Activated CD4-positive, alpha-beta T cell treated with anti-CD3 and anti-CD28 coated beads for 48 hours (primary cell): Measurements from ENCODE around the gene ERG.

Experiments used
- DNase-seq: peaks from one replicate; pipeline ENCODE4 v3.0.0-alpha.2; 2020

The ERG gene

GRCh38 chr21:38430401-38430984, 67.8 kb downstream of the ERG start:
- DNase-seq = no peak

- DNase-seq = no peak
Measured at GRCh38 chr21:38429011-38429410, 69.3 kb downstream of the ERG start.

GRCh38 chr21:38428211-38428610, 70.1 kb downstream of the ERG start:
- no peak for DNase-seq

GRCh38 chr21:38424305-38425019, 73.8 kb downstream of the ERG start:
- DNase-seq = no peak

- DNase-seq = no peak
Measured at GRCh38 chr21:38422082-38422481, 76.2 kb downstream of the ERG start.

- no peak for DNase-seq
Measured at GRCh38 chr21:38420140-38420539, 78.1 kb downstream of the ERG start.

- no peak for DNase-seq
Measured at GRCh38 chr21:38417726-38418125, 80.6 kb downstream of the ERG start.

GRCh38 chr21:38416791-38417190, 81.5 kb downstream of the ERG start:
- DNase-seq = no peak

GRCh38 chr21:38413958-38414548, 84.2 kb downstream of the ERG start:
- no peak for DNase-seq

GRCh38 chr21:38410466-38410865, 87.8 kb downstream of the ERG start:
- no peak for DNase-seq

- no peak for DNase-seq
Measured at GRCh38 chr21:38409907-38410306, 88.4 kb downstream of the ERG start.

GRCh38 chr21:38404177-38404576, 94.1 kb downstream of the ERG start:
- no peak for DNase-seq

GRCh38 chr21:38402795-38403194, 95.5 kb downstream of the ERG start:
- DNase-seq = no peak

GRCh38 chr21:38402291-38402690, 96.0 kb downstream of the ERG start:
- DNase-seq = no peak

GRCh38 chr21:38401191-38401926, 96.9 kb downstream of the ERG start:
- no peak for DNase-seq

- no peak for DNase-seq
Measured at GRCh38 chr21:38400195-38400919, 97.9 kb downstream of the ERG start.

- no peak for DNase-seq
Measured at GRCh38 chr21:38399103-38399502, 99.2 kb downstream of the ERG start.

GRCh38 chr21:38396325-38396724, 102.0 kb downstream of the ERG start:
- no peak for DNase-seq

- DNase-seq = no peak
Measured at GRCh38 chr21:38395581-38395980, 102.7 kb downstream of the ERG start.

GRCh38 chr21:38392661-38393060, 105.6 kb downstream of the ERG start:
- no peak for DNase-seq

GRCh38 chr21:38389896-38390295, 108.4 kb downstream of the ERG start:
- no peak for DNase-seq

GRCh38 chr21:38389354-38389676, 109.0 kb downstream of the ERG start:
- no peak for DNase-seq

GRCh38 chr21:38388647-38389353, 109.5 kb downstream of the ERG start:
- DNase-seq = no peak
